GM12864 (cell line): ENCODE results near the gene TSHB.
"Not testable (repeated sequence)": the region's sequence is repeated elsewhere in the genome, so short reads cannot be mapped to it uniquely, and the experiment has no call there.

Source experiments
- DNase-seq: peaks from one replicate; pipeline ENCODE4 v3.0.0-alpha.2; 2011; ENCODE audit warnings: low read depth
- H3K4me3 ChIP-seq: 2 replicates; pipeline ENCODE4 v1.5.1; 2011; ENCODE audit warnings: mild to moderate bottlenecking, low read depth, low read length, control low read depth
- TF ChIP-seq, protein P1 (sequence below): IDR thresholded peaks from 2 replicates; pipeline ENCODE4 v1.5.1; 2011; ENCODE audit warnings: low read depth, mild to moderate bottlenecking, moderate library complexity, low read length, control low read depth, inconsistent platforms; ENCODE audit errors: missing control alignments

TSHB gene

DNA sequence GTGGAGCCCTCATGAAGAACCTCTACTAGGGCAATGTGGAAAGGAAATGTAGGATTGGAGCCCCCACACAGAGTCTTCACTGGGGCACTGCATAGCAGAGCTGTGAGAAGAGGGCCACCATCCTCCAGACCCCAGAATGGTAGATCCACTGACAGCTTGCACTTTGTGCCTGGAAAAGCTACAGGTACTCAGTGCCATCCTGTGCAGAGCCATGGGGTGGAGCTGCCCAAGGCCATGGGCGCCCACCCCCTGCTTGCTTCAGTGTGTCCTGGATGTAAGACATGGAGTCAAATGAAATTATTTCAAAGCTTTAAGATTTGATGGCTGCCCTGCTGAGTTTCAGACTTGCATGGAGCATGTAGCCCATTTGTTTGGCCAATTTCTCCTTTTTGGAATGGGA lies 17.2 kb upstream of the TSHB start:
- H3K4me3 ChIP-seq, result no peak overlapping the region
- DNase-seq, result no peak
- TF ChIP-seq, protein P1, sequence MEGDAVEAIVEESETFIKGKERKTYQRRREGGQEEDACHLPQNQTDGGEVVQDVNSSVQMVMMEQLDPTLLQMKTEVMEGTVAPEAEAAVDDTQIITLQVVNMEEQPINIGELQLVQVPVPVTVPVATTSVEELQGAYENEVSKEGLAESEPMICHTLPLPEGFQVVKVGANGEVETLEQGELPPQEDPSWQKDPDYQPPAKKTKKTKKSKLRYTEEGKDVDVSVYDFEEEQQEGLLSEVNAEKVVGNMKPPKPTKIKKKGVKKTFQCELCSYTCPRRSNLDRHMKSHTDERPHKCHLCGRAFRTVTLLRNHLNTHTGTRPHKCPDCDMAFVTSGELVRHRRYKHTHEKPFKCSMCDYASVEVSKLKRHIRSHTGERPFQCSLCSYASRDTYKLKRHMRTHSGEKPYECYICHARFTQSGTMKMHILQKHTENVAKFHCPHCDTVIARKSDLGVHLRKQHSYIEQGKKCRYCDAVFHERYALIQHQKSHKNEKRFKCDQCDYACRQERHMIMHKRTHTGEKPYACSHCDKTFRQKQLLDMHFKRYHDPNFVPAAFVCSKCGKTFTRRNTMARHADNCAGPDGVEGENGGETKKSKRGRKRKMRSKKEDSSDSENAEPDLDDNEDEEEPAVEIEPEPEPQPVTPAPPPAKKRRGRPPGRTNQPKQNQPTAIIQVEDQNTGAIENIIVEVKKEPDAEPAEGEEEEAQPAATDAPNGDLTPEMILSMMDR, result no peak

DNA sequence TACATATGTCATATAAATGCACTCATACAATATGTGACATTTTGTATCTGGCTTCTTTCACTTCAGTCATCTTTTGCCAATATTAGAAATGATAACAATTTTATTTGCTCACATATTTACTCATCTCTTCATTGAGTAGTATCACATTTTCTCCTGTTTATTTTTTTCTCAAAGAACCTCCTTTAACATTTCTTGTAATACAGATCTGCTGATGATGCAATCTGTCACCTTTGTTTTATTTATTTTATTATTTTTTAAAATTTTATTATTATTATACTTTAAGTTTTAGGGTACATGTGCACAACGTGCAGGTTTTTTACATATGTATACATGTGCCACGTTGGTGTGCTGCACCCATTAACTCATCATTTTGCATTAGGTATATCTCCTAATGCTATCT lies 15.8 kb upstream of the TSHB start:
- no peak for DNase-seq
- no peak overlapping the region for H3K4me3 ChIP-seq
- TF ChIP-seq, protein P1, result no peak

- not testable (repeated sequence) for H3K4me3 ChIP-seq, DNase-seq
Measured at GRCh38 chr1:115019549-115019948, 10.1 kb upstream of the TSHB start.

DNA sequence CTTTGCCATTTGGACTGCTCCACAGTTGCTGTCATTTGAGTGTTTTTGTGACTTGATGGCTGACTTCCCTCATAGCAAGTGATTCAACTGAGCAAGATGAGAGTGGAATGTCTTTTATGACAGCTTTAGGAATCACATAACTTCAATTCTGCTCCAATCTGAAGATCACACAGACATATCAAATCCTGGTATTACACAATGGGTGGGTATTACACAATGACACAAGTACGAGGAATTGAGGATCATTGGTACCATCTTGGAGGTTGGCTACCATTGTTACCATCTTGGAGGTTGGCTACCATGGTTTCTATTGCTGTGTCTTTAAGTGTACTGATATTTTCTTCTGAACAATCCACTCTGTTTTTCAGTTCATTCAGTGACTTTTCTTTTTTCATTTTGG lies 8.5 kb upstream of the TSHB start:
- no peak overlapping the region for H3K4me3 ChIP-seq
- no peak for DNase-seq
- TF ChIP-seq, protein P1, result no peak

- no peak overlapping the region for H3K4me3 ChIP-seq
- no peak for DNase-seq
- TF ChIP-seq, protein P1, result no peak
Measured at GRCh38 chr1:115023593-115023992, 6.0 kb upstream of the TSHB start.

GRCh38 chr1:115031595-115031994 lies 2.0 kb downstream of the TSHB start:
- TF ChIP-seq, protein P1, result no peak
- no peak for DNase-seq
- H3K4me3 ChIP-seq, result no peak overlapping the region

DNA sequence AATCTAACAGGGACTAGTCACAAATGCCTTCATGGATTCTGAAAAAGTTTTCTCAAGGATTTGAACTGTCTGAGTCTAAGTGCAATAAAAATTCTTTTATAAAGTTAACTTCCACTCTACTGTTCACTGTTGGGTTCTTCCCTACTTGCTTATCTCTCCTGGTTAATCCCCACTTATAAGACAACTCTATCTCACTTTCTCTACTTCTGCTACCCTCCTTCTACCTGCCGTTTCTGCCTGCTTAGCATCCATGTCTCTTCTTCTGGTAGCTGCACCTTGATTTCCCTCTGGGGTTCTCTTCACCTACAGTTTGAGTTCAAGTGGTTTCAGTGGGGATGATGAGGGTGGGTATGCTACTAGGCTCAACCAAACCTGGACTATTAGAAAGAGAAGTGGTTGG lies 6.0 kb downstream of the TSHB start:
- TF ChIP-seq, protein P1, result no peak
- DNase-seq, result no peak
- no peak overlapping the region for H3K4me3 ChIP-seq
